Measurements from ENCODE around the gene PSMA6.

DNA sequence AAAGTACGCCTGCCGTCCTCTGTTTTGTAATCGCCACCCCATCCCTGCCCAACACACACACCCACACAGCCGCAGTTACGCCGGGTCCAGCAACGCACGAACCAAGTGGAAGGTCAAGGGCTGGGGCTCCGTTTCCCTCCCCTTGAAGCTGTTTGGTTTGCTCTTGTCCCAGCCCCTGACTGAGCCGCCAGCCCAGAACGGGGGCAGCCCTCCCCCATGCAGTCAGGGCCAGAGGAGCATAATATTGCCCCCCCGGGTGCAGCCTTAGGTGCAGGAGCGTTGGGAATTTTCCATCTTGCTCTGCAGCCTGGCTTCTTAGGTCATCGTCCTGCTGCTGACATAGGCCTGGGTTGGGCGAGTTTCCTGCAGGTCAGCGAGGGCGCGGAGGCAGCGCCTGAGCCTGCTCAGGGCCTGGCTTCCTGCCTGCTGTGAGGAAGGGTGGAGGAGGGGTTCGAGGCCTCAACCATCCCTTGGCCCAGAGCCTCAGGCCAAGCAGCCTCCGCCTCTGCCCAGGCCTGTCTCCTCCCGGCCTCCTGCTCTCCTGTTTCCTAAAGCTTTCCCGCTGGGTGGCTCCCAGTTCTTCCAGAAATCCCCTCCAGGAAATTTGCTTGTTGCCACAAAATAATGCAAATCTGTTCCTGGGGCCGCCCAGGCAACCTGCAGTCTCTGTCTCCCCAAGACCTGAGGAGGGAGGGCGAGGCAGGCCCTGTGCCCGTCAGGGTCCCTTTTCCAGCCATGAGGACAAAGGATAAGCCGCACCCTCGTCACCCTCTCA, 44.5 kb downstream of the PSMA6 start:
- TF ChIP-seq, protein P1, sequence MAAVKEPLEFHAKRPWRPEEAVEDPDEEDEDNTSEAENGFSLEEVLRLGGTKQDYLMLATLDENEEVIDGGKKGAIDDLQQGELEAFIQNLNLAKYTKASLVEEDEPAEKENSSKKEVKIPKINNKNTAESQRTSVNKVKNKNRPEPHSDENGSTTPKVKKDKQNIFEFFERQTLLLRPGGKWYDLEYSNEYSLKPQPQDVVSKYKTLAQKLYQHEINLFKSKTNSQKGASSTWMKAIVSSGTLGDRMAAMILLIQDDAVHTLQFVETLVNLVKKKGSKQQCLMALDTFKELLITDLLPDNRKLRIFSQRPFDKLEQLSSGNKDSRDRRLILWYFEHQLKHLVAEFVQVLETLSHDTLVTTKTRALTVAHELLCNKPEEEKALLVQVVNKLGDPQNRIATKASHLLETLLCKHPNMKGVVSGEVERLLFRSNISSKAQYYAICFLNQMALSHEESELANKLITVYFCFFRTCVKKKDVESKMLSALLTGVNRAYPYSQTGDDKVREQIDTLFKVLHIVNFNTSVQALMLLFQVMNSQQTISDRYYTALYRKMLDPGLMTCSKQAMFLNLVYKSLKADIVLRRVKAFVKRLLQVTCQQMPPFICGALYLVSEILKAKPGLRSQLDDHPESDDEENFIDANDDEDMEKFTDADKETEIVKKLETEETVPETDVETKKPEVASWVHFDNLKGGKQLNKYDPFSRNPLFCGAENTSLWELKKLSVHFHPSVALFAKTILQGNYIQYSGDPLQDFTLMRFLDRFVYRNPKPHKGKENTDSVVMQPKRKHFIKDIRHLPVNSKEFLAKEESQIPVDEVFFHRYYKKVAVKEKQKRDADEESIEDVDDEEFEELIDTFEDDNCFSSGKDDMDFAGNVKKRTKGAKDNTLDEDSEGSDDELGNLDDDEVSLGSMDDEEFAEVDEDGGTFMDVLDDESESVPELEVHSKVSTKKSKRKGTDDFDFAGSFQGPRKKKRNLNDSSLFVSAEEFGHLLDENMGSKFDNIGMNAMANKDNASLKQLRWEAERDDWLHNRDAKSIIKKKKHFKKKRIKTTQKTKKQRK (IDR thresholded peaks at IDR 0.05; ENCODE audit: low read depth, low read length) = no peak
- TF ChIP-seq, protein P2, sequence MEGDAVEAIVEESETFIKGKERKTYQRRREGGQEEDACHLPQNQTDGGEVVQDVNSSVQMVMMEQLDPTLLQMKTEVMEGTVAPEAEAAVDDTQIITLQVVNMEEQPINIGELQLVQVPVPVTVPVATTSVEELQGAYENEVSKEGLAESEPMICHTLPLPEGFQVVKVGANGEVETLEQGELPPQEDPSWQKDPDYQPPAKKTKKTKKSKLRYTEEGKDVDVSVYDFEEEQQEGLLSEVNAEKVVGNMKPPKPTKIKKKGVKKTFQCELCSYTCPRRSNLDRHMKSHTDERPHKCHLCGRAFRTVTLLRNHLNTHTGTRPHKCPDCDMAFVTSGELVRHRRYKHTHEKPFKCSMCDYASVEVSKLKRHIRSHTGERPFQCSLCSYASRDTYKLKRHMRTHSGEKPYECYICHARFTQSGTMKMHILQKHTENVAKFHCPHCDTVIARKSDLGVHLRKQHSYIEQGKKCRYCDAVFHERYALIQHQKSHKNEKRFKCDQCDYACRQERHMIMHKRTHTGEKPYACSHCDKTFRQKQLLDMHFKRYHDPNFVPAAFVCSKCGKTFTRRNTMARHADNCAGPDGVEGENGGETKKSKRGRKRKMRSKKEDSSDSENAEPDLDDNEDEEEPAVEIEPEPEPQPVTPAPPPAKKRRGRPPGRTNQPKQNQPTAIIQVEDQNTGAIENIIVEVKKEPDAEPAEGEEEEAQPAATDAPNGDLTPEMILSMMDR (IDR thresholded peaks at IDR 0.05 in 2 of 3, conservative IDR thresholded peaks at IDR 0.05 in 1 of 3; ENCODE audit: control insufficient read depth in 2 of 3, extremely low read depth in 1 of 3, insufficient read depth in 1 of 3, low read depth in 3 of 3, low read length in 3 of 3) = no peak
- TF ChIP-seq SMAD1 (IDR thresholded peaks at IDR 0.05; ENCODE audit: low read depth, partially characterized antibody) = no peak
- no peak for TF ChIP-seq RFX5 (IDR thresholded peaks at IDR 0.05; ENCODE audit: low read depth, low read length)
- TF ChIP-seq ESRRA (IDR thresholded peaks at IDR 0.05; ENCODE audit: low read length) = no peak
- no peak for TF ChIP-seq JUNB (IDR thresholded peaks at IDR 0.05)
- no peak for TF ChIP-seq CBX5 (IDR thresholded peaks at IDR 0.05; ENCODE audit: low read depth)
- no peak for TF ChIP-seq SIX5 (IDR thresholded peaks at IDR 0.05; ENCODE audit: low read depth, low read length, severe bottlenecking)

Measured in GM12878 (cell line).